ENCODE results near the gene TNKS1BP1. TPM values are rescaled to one million over a fixed set of nuclear protein-coding genes. Genes with fewer than 3 reads are reported as not detected.

Gene TNKS1BP1
- total and polyA plus RNA-seq, 8 donors: 59.4 to 238 (median 119) TPM

DNA sequence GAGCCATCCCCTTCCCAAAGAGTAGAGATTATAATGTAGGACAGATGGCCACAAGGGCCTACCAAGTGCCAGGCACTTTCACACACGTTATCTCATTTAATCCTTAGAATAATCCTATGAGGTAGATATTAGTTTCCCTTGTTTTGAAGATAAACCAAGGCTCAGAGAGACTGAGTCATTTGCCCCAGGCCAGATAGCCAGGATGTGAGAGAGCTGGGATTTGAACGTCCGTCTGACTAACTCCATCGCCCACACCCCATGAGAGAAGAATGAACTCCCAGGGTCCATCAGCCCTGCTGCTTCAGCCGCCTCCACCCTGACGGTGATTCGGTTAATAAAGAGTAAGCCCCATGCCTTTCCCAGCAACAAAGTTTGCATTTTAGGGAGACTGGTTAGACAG, 45.5 kb upstream of the TNKS1BP1 start:
- Histone ChIP-seq H3K4me3 (no peak overlapping the region), H3K27me3 (no peaks in the 10 kb centered on the region), H3K9me3 (no peaks in the 10 kb centered on the region), H3K27ac (no peak overlapping the region), H3K4me1 (no peaks in the 10 kb centered on the region), H3K36me3 (no peaks in the 10 kb centered on the region)
- 79 to 88% (median 85%) methylated on average over 7 of the region's 7 CpGs for WGBS, 5 donors
- DNase-seq: no peak
- intact Hi-C loops (cut with DNase I; ENCODE audit: low total_unique reads): no loop called here
- TF ChIP-seq EP300 (IDR thresholded peaks at IDR 0.05) (no peak), POLR2AphosphoS5 (IDR thresholded peaks at IDR 0.05) (no peak), CTCF (IDR thresholded peaks at IDR 0.05) (no peak), POLR2A (IDR thresholded peaks at IDR 0.05) (no peak)

DNA sequence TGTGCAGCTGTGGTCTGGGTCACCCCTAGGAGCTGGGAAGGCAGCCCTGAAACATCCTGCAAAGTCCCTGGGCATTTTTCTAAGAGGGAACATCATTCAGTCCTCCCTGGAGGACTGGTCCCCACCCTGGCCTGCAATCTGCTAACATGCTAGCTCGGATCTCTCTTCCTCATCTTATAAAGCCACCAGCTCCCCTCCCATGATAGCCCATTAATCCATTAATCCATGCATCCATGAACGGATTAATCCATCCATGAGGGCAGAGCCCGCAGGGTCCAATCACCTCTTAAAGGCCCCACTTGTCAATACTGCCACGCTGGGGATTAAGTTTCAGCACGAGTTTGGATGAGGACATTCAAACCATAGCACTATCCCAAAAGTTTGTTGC, 44.1 kb upstream of the TNKS1BP1 start:
- no peaks in the 10 kb centered on the region for H3K9me3 ChIP-seq
- no peak overlapping the region for H3K4me3 ChIP-seq
- TF ChIP-seq POLR2A (IDR thresholded peaks at IDR 0.05) (no peak), EP300 (IDR thresholded peaks at IDR 0.05) (no peak), POLR2AphosphoS5 (IDR thresholded peaks at IDR 0.05) (no peak), CTCF (IDR thresholded peaks at IDR 0.05) (no peak)
- intact Hi-C loops (cut with DNase I; ENCODE audit: low total_unique reads): no loop called here
- H3K36me3 ChIP-seq: no peaks in the 10 kb centered on the region
- no peak for DNase-seq
- no peaks in the 10 kb centered on the region for H3K27me3 ChIP-seq
- no peak overlapping the region for H3K27ac ChIP-seq
- no peaks in the 10 kb centered on the region for H3K4me1 ChIP-seq
- 66 to 79% (median 71%) methylated on average over 3 to 5 of the region's 5 CpGs for WGBS, 5 donors

DNA sequence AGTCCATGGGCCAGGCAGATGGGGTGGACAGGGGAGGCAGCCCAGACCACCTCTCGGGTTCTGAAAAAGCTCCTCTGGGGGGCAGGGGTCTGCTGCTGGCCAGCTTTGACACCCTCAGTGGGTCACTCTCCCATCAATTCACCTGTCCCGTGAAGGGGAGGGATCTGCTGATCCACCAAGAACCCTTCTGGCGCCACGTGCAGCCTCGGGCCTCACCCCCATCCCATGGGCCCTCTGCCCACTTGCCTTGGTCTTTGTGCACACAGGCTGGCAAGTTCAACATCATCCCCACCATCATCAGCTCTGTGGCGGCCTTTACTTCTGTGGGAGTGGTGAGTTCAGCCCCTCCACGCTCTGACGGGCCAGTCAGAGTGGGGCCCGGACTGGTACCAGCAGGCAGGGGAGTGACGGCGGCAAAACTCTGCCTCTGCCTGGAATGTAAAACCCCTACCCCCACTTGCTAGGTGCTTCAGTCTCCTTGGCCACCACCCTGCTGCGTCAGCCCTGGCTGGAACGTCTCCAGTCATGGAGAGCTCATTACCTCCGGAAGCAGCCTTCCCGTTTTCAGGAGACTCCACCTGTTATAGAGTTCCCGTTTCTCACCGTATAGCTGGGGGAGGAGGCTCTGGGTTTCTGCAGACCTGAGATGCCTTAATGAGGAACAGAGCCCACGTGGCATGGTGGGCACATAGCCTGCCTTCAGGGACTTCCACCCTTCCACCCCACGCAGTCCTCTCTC, 43.5 kb upstream of the TNKS1BP1 start:
- no peak for DNase-seq
- TF ChIP-seq EP300 (IDR thresholded peaks at IDR 0.05) (no peak), POLR2A (IDR thresholded peaks at IDR 0.05) (no peak), CTCF (IDR thresholded peaks at IDR 0.05) (no peak), POLR2AphosphoS5 (IDR thresholded peaks at IDR 0.05) (no peak)
- 69 to 74% (median 72%) methylated on average over 15 to 19 of the region's 19 CpGs for WGBS, 5 donors
- no peaks in the 10 kb centered on the region for H3K36me3 ChIP-seq
- no peak overlapping the region for H3K27ac ChIP-seq
- intact Hi-C loops (cut with DNase I; ENCODE audit: low total_unique reads): no loop called here
- no peaks in the 10 kb centered on the region for H3K9me3 ChIP-seq
- H3K4me1 ChIP-seq: no peaks in the 10 kb centered on the region
- no peaks in the 10 kb centered on the region for H3K27me3 ChIP-seq
- no peak overlapping the region for H3K4me3 ChIP-seq

DNA sequence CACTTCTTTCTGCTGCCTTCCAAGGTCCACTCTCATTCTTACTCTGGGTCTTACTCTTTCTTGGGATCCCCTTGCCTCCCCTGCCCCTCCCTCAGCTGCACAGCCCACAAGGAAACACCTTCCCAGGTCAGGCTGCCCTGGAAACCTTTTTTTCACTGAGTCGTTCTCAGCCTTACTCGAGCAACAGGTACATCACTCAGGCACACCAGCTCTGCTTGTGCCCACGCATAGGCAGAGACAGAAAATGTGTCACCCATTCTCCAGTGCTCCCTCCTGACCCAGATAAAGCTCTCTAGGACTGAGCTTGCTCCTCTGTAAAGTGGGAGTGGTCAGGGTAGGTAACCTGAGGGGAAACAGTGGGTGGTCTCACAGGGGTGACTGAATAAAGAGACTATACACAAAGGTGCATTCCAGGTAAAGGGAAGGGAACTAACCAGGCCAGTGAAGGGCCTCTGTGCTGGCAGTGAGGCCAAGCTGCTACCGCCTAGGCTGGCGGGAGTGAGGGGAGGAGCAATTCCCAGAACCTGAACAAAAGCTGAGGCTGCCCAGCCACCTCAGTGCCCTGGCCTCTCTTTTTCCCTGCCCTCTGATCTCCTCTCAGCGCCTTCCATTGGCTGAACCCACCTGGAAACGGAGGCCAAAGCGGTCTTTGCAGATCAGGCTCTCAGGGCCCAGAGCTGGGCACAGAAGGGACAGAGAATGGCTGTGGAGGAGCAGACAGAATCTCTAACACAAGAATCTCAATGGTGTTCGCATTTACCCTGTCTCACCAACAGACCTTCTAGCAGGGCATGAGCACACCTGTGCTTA, 40.3 kb upstream of the TNKS1BP1 start:
- Histone ChIP-seq H3K9me3 (no peaks in the 10 kb centered on the region), H3K27ac (no peak overlapping the region), H3K36me3 (no peaks in the 10 kb centered on the region), H3K4me1 (no peaks in the 10 kb centered on the region), H3K4me3 (no peak overlapping the region), H3K27me3 (no peaks in the 10 kb centered on the region)
- TF ChIP-seq POLR2A (IDR thresholded peaks at IDR 0.05) (no peak), CTCF (IDR thresholded peaks at IDR 0.05) (no peak), POLR2AphosphoS5 (IDR thresholded peaks at IDR 0.05) (no peak), EP300 (IDR thresholded peaks at IDR 0.05) (no peak)
- no peak for DNase-seq
- WGBS, 5 donors: 64 to 72% (median 66%) methylated on average over 8 to 9 of the region's 9 CpGs
- intact Hi-C loops (cut with DNase I; ENCODE audit: low total_unique reads): no loop called here
